Measurements from ENCODE around the gene NCF2.
"Not testable (repeated sequence)": the region's sequence is repeated elsewhere in the genome, so short reads cannot be mapped to it uniquely, and the experiment has no call there.

The NCF2 gene, protein sequence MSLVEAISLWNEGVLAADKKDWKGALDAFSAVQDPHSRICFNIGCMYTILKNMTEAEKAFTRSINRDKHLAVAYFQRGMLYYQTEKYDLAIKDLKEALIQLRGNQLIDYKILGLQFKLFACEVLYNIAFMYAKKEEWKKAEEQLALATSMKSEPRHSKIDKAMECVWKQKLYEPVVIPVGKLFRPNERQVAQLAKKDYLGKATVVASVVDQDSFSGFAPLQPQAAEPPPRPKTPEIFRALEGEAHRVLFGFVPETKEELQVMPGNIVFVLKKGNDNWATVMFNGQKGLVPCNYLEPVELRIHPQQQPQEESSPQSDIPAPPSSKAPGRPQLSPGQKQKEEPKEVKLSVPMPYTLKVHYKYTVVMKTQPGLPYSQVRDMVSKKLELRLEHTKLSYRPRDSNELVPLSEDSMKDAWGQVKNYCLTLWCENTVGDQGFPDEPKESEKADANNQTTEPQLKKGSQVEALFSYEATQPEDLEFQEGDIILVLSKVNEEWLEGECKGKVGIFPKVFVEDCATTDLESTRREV

DNA sequence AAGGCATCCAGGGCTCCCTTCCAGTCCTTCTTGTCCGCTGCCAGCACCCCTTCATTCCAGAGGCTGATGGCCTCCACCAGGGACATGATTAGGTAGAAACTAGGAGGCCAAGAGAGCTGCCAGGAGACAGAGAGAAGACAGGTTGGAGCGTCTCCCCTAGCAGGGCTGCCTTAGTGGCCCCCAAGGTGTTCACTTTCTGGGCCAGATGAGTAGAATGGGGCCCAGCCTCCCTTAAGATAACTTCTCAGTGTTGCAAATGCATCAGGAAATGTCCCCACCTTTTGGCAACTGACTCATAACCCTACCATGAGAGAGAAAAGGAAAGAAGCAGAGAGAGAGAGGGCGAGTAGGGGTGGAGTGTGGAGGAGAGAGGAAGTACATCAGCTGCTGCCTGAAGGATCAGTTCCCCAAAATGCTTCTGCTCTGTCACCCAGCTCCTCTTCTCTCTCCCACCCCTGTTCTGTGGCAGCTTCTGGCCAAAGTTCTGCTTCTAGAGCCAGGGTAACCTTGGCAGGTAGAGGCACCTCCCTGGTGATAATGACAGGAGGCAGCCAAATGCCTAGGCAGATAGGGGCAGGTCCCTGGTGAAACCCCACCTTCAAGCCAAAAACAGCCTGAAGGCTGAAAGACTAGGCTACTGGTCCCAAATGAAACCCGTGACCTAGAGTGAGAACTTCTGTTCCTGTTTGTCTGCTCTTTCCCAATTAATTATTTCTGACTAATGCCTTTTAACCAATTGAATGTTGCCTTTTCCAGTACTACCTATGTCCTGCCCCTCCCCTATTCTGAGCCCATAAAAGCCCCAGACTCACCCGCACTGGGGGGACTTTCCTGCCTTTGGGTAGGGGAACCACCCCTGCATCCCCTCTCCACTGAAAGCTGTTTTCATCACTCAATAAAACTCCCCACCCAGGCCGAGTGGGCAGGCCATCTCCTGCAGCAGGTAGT is at the start of gene NCF2:
Gene NCF2, minus strand, starts transcription at position 216 of the 948 bp plus-strand sequence. Its CDS starts 130 bp downstream, at position 86.
- DNase-seq: peak; percentile 88

DNA sequence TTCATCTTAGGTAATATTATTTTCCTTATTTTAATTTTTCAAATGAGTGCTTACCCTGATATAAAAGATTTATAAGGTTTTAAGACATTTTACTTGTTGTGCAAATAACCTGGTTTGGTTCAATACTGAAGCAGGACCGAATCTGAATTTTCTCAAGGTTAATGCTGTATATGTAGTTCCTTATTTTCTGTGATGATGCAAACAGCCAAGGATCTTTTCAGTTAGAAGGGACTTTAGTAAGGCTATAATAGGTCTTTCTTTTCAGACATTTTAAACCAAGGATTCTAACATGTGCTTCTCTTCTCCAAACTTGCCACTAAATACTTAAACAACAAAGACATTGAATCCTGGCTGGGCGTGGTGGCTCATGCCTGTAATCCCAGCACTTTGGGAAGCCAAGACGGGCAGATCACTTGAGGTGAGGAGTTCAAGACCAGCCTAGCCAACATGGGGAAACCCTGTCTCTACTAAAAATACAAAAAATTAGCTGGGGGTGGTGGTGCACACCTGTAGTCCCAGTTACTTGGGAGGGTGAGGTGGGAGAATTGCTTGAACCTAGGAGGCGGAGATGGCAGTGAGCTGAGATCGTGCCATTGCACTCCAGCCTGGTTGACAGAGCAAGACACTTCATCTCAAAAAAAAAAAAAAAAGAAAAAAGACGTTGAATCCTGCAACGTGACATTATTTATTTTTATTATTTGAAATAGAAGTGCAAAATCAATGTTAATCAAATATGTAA is 48.6 kb upstream of the NCF2 start:
- DNase-seq: no peak

DNA sequence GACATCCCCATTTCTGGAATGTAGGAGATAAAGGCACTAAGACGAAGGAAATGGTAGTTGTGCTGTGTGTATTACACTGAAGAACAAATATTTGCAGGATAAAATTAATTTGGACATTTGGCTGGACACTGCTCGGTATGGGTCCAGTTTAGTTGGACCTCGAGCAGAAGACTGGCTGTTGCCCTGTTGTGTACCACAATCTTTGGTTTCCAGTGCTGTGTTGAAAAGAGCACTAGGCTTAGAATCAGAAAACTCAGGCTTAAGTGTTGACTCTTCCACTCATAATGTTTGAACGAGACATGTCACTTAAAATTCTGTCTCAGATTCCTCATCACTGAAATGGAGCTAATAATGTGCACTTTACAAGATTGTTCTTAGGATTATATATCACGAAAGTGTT is 46.5 kb upstream of the NCF2 start:
- DNase-seq: no peak

DNA sequence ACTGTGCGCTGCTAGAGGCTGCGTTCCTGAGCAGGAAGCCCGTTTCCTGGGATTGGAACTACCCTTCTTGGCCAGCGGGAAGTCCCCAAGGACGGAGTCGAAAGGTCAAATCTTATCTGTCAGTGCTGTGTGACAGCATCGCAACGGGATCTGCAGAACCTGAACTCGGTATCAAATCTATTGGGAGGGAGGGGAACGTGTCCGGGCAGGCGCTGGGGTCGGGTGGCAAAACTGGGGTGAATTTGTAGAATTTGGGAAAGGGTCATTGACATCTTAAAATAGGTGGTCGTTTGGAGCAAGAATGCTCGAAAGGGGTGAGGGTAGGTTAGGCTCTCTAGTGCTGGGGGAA is 46.0 kb upstream of the NCF2 start:
- no peak for DNase-seq

DNA sequence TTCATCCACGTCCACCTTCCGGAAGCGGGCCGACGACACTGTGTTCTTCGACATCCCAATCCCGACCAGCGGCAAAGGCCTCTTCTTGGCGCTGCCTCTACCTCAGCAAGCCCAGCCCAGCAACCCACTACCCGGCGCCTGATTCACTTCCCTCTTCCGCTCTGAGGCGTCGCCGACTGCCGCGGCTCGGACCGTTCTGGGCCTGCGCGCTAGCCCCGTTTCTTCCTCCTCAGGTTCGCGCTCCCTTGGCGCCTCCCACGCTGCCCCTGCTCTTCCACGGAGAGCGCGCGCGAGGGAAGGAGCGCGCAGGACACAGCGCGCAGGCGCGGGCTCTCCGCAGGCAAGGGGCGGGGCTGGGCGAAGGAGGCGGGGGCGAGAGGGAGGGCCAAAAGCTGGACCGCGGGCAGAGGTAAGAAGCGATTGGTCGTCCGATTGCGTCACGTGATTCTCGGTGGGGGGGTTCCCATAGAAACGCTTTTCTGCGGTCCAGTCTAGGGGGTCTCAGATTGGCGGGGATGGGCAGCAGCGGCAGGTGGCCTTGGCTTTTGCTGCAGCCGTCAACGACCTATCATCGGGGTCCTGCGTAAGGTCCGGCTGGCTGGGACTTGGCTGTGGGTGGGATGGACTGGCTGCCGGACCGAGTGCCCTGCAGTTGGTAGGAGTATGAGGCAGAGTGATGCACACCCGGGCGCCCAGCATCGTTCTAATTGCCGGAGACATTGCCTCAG is 45.5 kb upstream of the NCF2 start, which contains the start of gene ARPC5:
Gene ARPC5, minus strand, starts transcription at position 178 of the 728 bp plus-strand sequence. Its CDS starts 124 bp downstream, at position 54.
- peak; percentile 98 for DNase-seq

DNA sequence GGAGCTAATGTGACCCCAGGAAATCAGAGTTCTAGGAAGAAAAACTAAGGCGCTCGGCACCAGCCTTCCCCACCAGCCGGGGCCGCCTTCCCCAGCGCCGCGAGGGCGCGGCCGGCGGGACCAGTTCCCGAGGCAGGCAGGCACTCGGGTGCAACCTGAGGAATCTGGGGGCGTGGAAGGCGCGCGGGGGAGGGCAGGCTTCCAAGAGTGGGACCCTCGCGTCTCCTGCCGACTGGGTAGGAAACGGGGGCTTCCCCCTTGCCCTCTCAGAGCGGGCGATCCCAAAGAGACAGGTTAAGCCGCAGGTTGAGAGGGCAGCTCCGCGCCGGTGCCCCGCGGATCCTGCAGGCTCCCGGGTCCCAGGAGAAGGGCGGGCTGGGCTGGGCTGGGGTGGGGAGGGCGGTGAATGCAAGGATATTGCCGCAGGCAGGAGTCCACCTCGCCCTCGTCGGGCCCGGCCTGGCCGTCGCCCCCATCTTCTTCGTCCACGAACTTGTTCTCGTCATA is 44.9 kb upstream of the NCF2 start:
- no peak for DNase-seq

DNA sequence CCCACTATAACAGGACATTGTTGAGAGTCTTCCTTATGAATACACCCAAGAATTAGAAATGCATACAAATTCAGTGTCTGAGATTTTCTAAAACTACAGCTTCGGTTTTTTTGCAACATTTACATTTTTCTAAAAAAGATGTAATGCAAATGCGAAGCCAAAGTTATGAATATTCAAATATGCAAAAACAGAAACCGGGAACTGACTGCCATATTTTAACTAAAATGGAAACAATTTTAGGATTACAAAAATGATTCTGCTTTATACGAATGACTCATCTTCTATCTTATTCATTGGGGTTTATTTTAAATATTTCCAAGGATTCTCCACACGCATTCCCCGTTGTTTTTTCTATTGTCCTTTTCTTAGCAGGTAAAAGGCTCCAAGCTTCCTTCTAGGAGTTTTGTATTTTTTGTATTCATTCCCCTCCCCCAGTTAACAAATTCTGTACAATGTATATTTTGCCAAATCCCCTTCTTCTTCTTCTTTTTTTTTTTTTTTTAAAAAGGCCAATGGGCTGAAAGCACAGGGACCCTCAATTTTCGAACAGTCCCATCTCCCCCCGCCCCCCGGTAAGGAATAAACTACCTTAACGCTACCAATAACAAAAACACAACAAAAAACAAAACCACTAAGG is 44.3 kb upstream of the NCF2 start:
- DNase-seq: no peak

DNA sequence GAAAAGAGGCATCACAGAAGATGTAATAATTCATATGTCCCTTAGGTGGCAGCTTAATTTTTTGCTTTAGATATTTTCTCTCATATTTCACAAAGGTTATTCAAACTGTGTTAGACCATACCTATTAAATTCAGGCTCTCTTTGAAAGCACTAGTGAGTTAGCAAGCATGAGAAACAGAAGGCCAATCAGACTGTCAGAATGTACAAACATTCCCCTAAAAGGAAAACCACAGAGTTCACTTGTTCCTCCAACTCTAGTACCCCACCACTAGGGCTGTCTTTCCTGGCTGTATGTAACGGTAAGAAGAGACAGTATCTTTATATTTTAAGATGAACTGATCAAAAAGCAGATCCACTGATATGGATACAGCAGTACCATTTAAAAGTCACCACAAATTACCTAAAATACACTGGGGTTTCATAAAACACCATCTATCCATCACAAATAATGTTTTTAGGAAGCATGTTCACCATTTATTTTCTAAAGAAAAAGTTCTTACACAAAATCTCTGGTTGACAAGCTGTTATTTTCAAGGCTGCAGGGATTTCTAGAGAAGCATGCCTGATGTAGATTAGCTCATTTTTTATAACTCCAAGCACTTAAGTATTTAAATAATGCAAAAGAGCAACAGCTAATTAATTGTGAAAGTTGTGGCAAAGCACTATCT is 43.6 kb upstream of the NCF2 start:
- peak; percentile 81 for DNase-seq

DNA sequence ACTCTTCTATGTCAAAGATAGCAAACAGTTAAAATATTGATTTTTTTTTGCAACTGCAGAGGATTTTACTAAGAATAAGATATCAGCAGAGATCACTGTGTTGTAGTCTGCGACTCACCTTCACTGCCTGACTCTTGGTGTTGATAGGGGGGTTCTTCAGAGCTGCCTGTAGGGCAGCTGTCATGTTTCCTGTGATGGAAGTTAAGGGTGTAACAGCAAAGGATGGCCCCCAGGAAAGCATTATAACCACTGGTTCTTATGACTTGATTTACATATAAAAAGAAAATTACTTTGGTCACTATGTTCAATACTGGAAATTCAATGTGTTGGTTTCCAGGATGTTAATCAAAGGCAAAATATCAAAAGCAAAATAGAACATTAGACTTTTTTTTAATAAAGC is 42.7 kb upstream of the NCF2 start:
- DNase-seq: peak; percentile 56

DNA sequence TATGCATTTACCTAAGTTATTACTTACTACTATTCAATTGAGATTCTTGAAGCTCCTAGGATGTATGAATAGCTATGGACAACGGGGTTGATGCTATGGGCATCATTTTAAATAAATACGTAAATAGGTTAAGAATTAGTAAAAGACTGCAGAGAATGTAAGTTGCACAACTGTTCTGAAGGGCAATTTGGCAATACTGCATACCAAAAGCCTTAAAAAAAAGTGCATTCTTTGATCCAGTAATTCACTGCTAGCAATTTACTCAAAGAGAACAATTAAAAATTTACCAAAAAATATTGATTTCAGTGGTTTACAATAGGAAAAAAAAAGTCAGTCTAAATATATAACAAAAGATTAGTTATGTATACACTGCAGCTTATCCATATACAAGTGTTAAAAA is 41.9 kb upstream of the NCF2 start:
- no peak for DNase-seq

DNA sequence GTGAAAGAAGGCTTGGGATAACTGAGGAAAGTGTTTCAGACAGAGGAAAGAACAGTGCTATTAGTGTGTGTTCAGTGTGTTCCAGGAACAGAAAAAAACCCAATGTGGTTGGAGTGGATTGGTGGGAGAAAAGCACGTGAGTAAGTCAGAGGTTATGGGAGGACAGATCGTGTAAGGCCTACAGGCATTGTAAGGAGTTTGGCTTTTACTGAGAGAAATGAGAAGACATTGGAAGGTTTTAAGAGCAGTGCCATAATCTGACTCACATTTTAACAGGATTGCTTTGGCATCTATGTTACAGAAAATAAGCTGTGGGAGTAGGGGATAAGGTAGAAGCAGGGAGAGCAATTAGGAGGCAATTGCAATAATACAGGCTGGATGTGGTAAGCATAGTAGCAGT is 40.5 kb upstream of the NCF2 start:
- no peak for DNase-seq

DNA sequence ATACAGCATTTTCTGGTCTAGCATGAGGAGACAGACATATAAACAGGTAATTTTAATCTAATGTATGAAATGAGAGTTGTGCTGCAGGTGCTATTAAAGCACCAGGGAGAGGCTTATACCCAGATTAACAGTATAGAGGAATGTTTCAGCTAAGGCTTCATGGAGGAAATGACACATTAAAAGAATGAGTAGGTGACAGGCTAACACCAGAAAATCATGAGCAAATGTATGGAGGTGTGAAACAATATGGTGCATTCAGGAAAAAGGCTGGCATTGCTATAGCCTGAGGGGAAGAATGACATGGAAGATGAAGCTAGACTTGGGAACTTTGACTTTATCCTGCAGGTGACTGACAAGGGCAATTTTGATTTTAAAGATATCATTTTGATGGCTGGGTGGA is 38.3 kb upstream of the NCF2 start:
- peak; percentile 38 for DNase-seq

DNA sequence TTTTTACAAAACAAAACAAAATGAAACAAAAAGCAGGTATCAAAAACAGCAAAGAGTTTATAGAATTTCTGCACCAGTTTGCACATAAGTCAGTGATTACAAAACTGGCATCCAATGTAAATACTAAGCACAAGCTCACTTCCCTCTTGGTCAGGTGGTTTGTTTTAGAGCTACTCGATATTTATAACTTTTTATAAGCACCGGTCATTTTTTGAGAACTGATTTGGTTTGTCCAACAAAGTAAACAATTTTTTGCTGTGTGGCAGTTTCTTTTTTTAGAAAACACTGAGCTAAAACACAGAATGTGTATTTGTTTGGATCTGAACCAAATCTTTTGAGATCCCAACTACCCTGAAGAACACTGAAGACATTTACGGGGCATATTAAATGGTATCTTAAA is 36.0 kb upstream of the NCF2 start:
- not testable (repeated sequence) for DNase-seq

DNA sequence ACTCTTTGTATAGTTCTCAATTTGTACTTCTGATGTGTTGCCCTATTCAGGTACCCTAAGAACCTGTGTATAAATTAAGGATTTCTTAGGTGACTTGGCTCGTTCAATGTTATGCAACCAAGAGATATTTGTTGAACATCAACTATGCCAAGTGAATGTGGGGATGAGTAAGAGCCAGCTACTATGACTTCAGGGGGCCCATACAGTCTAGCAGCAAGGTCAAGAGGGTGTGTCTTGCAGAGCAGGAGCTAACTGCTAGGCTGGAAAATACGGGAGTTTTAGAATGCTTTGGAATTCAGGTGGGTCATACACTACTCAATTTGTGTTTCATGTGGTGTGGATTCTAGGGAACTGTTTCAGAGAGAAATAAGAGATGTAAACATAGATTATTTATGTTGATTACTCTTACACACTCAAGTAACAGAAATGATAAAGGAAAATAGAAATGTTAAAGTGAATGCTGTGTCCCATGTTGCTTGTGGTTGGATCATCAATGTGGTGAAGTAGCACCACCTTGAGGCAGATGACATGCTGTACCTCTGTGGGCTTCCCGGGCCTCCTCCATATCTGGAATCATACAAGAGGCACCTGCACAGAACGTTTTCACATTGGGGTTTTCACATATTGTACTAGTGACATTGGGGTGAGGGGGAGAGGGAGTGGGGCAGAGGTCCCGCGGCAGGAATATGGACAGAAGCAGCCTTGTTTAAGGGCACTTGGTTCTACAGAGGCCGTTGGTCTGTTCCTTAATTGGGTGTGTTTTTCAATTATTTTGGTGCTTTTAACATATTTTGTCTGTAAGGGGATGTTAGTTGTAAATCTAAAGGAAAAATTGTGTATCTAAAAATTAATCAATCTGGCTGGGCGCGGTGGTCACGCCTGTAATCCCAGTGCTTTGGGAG is 32.9 kb upstream of the NCF2 start:
- DNase-seq: peak; percentile 65

DNA sequence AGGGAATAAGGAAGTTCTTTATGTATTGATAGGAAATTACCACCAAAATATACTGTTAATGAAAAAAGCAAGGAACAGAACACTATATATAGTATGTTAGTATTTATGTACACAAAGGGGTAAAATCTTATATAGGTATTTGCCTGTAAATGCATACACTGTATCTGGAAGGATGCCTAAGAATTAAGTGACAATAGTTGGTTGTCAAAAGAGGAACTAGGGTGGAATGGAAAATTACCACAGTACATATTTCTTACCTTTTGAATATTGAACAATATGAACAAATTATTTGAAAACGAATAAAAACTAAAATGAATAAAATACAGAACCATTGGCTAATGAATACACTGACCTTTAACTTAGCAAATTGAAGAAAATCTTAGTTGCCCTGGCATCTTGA is 31.8 kb upstream of the NCF2 start:
- no peak for DNase-seq

DNA sequence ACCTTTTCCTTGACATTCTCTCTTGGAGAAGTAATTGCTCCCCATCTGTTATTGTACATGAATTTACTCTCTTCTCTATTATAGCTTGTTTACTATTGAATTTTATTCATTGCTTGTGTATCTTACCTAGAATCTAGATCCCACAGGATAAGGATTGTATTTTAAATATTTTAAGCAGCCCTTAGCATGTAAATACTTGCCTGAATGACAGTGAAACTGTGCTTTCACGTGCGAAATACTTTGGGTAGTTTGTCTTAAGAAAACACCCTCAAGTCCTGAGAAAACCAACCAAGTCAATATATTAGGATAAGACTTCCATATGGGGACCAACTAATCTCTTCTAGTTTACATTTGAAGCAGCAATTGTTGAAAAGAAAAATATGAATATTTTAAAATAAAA is 30.1 kb upstream of the NCF2 start:
- no peak for DNase-seq

DNA sequence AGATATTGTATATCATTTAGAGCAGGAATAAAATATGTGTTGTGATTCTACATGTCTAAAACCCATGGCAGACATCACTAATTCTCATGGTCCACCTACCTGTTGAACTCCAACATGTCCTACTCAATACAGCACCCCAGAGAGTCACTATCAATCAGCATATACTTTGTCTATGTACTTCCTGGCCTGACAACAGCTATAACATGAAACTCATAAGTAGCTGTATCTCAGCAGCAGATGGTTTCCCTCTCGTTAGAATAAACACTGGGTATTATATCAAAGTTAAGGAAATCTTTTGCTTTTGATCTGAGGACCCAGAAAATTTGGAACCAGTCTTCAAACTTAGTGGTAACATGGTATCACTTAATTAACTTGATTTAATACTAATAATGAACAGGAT is 29.5 kb upstream of the NCF2 start:
- no peak for DNase-seq

DNA sequence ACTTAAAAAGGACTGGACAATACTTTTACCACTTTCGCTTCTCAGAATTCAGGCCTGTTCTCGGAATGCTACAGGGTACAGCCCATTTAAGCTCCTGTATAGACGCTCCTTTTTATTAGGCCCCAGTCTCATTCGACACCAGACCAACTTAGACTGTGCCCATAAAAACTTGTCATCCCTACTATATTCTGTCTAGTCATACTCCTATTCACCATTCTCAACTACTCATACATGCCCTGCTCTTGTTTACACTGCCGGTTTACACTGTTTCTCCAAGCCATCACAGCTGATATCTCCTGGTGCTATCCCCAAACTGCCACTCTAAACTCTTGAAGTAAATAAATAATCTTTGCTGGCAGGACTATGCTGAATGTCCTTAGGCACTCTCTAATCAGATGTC is 27.9 kb upstream of the NCF2 start:
- not testable (repeated sequence) for DNase-seq

DNA sequence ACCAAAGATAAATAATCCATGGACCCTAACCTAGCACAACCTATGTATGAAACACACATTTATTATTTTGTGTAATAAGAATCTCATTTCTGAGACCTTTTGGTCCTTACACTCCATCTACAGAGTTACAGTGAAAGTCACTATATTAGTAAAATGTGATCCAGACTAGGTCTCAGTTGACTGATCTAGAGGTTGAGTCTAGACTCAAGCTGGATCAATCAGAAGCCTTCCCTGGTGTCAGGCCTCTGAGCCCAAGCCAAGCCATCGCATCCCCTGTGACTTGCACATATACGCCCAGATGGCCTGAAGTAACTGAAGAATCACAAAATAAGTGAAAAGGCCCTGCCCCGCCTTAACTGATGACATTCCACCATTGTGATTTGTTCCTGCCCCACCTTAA is 22.7 kb upstream of the NCF2 start:
- DNase-seq: not testable (repeated sequence)

DNA sequence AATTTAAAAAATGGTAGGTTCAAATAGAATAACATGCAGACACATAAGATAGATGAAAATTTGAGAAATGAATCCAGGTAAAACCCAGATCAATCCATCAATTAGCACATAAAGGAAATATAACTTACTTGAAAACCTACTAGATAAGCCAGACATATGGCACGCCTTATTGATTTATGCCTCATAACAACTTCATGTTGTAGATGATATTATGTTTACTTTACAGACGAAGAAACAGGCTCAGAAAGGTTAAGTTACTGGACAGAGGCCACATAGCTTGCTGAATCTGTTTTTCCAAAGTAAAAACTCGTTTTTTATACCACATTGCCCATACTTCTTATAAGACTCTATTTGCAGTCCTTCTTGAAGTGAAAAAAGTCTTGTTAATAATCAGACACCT is 22.1 kb upstream of the NCF2 start:
- DNase-seq: no peak

Data from activated CD4-positive, alpha-beta T cell treated with anti-CD3 and anti-CD28 coated beads, Interleukin-2, Interleukin-6, amounts not matched to agents 100 ng/mL and 50 ng/mL, durations not matched to agents 16 hours and 8 hours (primary cell).